Measurements from ENCODE around the gene CNTNAP2. TPM values are rescaled to one million over a fixed set of nuclear protein-coding genes. Genes with fewer than 3 reads are reported as not detected.

Gene CNTNAP2
- total and polyA plus RNA-seq, 9 of the 15 experiments (the other 6 are each of a cell fraction or from before 2014, with no cell fraction given) = 0.04 to 0.62 (median 0.09) TPM; not detected in 4

DNA sequence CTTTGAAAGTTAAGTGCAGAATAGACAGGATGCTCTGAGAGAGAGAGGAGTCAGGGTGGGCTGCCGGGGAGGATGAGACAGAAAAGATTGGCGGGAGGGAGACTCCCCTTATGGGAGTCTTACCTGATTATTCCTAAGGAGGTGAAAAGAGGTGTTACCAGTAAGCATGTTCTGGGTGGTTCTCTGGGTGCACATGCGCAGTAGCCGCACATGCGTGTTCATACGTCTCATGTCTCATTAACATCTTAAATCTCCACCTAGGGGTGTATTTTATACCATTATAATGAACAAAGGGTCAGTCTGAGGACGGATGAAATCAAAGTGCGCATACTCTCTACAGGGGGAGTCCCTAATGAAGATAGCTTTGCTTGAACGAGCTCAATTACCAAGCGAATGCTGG, 1881.0 kb downstream of the CNTNAP2 start (continued):
- TF ChIP-seq ZBTB40 (IDR thresholded peaks at IDR 0.05) (no peak), ZBTB40 (CRISPR knock-in tag; IDR thresholded peaks at IDR 0.05) (no peak), MXI1 (IDR thresholded peaks at IDR 0.05; ENCODE audit: low read depth, low read length) (no peak), KAT2B (IDR thresholded peaks at IDR 0.05; ENCODE audit: low read depth, low read length) (no peak), ESRRB (CRISPR knock-in tag; IDR thresholded peaks at IDR 0.05; ENCODE audit: borderline replicate concordance) (no peak), MBD1 (CRISPR knock-in tag; IDR thresholded peaks at IDR 0.05) (no peak), SRSF3 (IDR thresholded peaks at IDR 0.05; ENCODE audit: insufficient read depth, low read length) (no peak), COPS2 (conservative IDR thresholded peaks at IDR 0.05) (no peak)
